Right lobe of liver (tissue), 6 donors: ENCODE measurements around the gene MAP3K5. TPM values are rescaled to one million over a fixed set of nuclear protein-coding genes. Genes with fewer than 3 reads are reported as not detected.

Source experiments
- ATAC-seq, 4 donors: fragments of 200-7000 bp; cut with Tn5 transposase; one replicate each; pipeline ENCODE4 v1.9.1; 2020; ENCODE audit warnings: mild to moderate bottlenecking in 4 of 4, moderate library complexity in 4 of 4
- DNase-seq, 3 donors: peaks; one replicate each; pipeline ENCODE4 v3.0.0-alpha.2; 2020
- H3K27ac ChIP-seq, 3 donors: fragments of 200-600 bp; one replicate each; pipeline ENCODE4 v1.8.0; 2022
- H3K27me3 ChIP-seq, 2 donors: fragments of 200-600 bp; one replicate each; pipeline ENCODE4 v1.8.0; 2022
- H3K36me3 ChIP-seq, 4 donors: fragments of 200-600 bp; sonication (generic) in 1 of 4; one replicate each; pipeline versions ENCODE4 v1.5.1 to v1.8.0; 2017 to 2022; ENCODE audit warnings: control low read depth in 1 of 4
- H3K4me1 ChIP-seq, 4 donors: fragments of 200-600 bp; sonication (generic) in 1 of 4; one replicate each; pipeline versions ENCODE4 v1.5.1 to v1.8.0; 2017 to 2022; ENCODE audit warnings: control low read depth in 1 of 4
- H3K4me3 ChIP-seq, 3 donors: fragments of 200-600 bp; one replicate each; pipeline ENCODE4 v1.8.0; 2022
- H3K9me3 ChIP-seq, 4 donors: fragments of 200-600 bp; sonication (generic) in 1 of 4; one replicate each; pipeline versions ENCODE4 v1.5.1 to v1.8.0; 2017 to 2022; ENCODE audit warnings: control low read depth in 1 of 4
- CTCF ChIP-seq, 4 donors: fragments of 200-600 bp in 3 of 4; fragments of 450-650 bp in 1 of 4; IDR thresholded peaks; one replicate each; pipeline versions ENCODE4 v1.5.1 to v1.8.0; 2016 to 2022; ENCODE audit warnings: antibody characterized with exemption in 4 of 4, mild to moderate bottlenecking in 2 of 4
- POLR2A ChIP-seq: fragments of 450-650 bp; IDR thresholded peaks from one replicate; pipeline ENCODE4 v1.6.1; 2017; ENCODE audit warnings: antibody characterized with exemption, mild to moderate bottlenecking
- WGBS: methylation state at CpG from one replicate; pipeline ENCODE4 v1.1.6; 2018; ENCODE audit warnings: low coverage, low lambda C conversion rate; ENCODE audit not compliant: insufficient coverage; ENCODE audit errors: missing lambda C conversion rate; 5-methylcytosine and 5-hydroxymethylcytosine counted together
- intact Hi-C, 2 donors: fragments of 100-400 bp; cut with DNase I; formaldehyde crosslinking; loops; one replicate each; pipeline versions ENCODE4 v1.11.2 to v1.14.1; 2022
- total RNA-seq, 6 experiments: library from RNA; depleted of rRNA in 2 of 6; stranded (reverse); fragments of >200 nt in 2 of 6; fragmentation: NEBNext Ultra II Directional in 3 of 6; extraction: Animal tissue kit (Norgen Biotek cat#: 25700) in 3 of 6; gene quantifications; one replicate each; pipeline versions ENCODE4 v1.1.0 to v1.2.4, GENCODE V29; 2016 to 2023
- donor health status: DM: no; HTN: yes; CAD: no.
- donor health status: DM: no; HTN: no; CAD: no.
- donor health status: DM: no; HTN: no; CAD: no.
- donor health status: DM: no; HTN: yes; CAD: no.
- donor health status: DM: no; HTN: yes; CAD: no.

Gene MAP3K5
- total RNA-seq, 6 experiments from 2014 or later, result 5.0 to 10.4 (median 6.9) TPM

DNA sequence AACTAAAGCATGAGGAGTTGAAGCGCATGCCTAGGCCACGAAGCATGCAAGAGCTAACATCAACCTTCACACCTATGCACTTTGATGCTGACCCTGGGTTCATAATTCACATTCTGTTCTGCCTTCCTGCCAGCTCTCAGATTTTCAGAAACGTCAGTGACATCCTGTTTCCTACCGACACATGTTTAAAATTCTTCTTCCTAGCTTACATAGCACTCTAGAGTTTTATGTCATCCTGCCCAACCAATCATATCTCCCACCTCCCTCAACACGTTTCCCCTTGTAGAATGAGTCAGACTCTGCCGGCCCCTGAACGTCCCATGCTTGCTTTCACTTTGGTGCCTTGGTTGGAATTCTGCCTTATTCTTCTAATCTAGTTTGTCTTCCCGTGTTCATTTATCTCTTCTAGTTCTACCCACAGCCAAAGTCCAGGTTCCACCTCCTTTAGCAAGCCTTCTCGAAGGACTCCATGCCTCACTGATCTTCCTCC lies 144.9 kb downstream of the MAP3K5 start:
- 53% methylated on average over 9 of the region's 9 CpGs for WGBS
- no peak for DNase-seq
- ATAC-seq, result peak; percentile 46 to 61 (median 59)
- intact Hi-C loops, result loop anchor here (10.0 kb wide), 1 partner anchor 147 kb away; the partner anchor contains the start of gene MAP3K5 (in 2 of the 2)
- TF ChIP-seq CTCF (IDR thresholded peaks at IDR 0.05), result no peak
- no peak for TF ChIP-seq POLR2A
- Histone ChIP-seq H3K9me3 (no peaks in the 10 kb centered on the region), H3K4me3 (no peak overlapping the region), H3K27me3 (no peaks in the 10 kb centered on the region), H3K4me1 (peaks cover 0 to 13% (median 2%) of the 10 kb centered on the region in 4 donors), H3K36me3 (no peaks in the 10 kb centered on the region), H3K27ac (no peak overlapping the region)

DNA sequence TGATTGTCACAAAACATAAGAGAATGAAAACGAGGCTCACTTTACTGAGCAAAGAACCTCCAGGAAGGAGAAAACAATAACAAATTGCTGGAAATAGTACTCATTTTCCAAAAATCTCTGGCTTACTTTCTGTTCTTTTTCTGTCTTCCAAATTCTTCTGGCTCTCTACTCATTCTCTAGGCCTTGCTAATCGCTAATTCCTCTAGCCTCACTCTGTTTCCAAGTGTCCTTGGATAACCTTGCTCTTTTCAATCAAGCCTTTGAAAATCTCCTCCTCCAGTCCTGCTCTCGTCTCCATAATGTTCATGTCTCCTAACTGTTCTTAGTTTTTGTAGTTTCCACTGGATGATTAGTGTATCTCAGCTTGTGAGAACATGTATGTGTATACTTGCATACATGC lies 145.9 kb downstream of the MAP3K5 start:
- H3K9me3 ChIP-seq, result no peaks in the 10 kb centered on the region
- ATAC-seq (no peak), DNase-seq (no peak)
- TF ChIP-seq CTCF (IDR thresholded peaks at IDR 0.05) (no peak), POLR2A (no peak)
- H3K36me3 ChIP-seq, result no peaks in the 10 kb centered on the region
- no peaks in the 10 kb centered on the region for H3K27me3 ChIP-seq
- intact Hi-C loops, result loop anchor here (10.0 kb wide), 1 partner anchor 148 kb away; the partner anchor contains the start of gene MAP3K5 (in 2 of the 2)
- peaks cover 0 to 22% (median 2%) of the 10 kb centered on the region in 4 donors for H3K4me1 ChIP-seq
- no peak overlapping the region for H3K27ac ChIP-seq
- no peak overlapping the region for H3K4me3 ChIP-seq
- 71% methylated on average over 3 of the region's 3 CpGs for WGBS

DNA sequence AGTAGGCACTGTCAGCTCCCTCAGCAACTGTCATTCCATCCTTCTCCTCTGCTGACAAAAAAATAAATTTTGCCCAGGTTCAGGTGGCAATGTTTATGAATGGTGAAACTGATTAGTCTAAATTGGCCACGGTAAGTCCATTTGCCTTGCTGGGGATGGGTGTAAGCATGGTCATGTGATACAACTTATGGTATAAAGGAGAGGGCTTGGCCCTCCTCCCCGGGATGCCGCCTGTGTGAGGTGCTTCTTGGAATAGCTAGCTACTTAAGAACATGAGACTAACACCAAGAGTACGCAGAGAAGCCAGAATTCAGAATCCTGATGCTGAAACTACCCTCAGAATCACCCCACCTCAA lies 147.7 kb downstream of the MAP3K5 start:
- no peak for DNase-seq
- H3K4me1 ChIP-seq, result peaks cover 0 to 23% (median 2%) of the 10 kb centered on the region in 4 donors
- TF ChIP-seq CTCF (IDR thresholded peaks at IDR 0.05) (no peak), POLR2A (no peak)
- no peak overlapping the region for H3K4me3 ChIP-seq
- H3K36me3 ChIP-seq, result no peaks in the 10 kb centered on the region
- WGBS, result 85% methylated on average over 4 of the region's 4 CpGs
- no peaks in the 10 kb centered on the region for H3K9me3 ChIP-seq
- intact Hi-C loops, result loop anchor here (10.0 kb wide), 1 partner anchor 150 kb away; the partner anchor contains the start of gene MAP3K5 (in 2 of the 2)
- H3K27ac ChIP-seq, result no peak overlapping the region
- no peaks in the 10 kb centered on the region for H3K27me3 ChIP-seq
- ATAC-seq, result no peak

GRCh38 chr6:136643850-136644596 lies 148.3 kb downstream of the MAP3K5 start:
- TF ChIP-seq CTCF (IDR thresholded peaks at IDR 0.05) (peak; percentile 79 to 95 (median 91)), POLR2A (no peak)
- DNase-seq (peak; percentile 86 to 91 (median 90)), ATAC-seq (peak; percentile 95 to 98 (median 96))
- H3K9me3 ChIP-seq, result no peaks in the 10 kb centered on the region
- WGBS, result 0% methylated on average over 5 of the region's 5 CpGs
- H3K4me1 ChIP-seq, result peaks cover 0 to 23% (median 2%) of the 10 kb centered on the region in 4 donors
- intact Hi-C loops, result loop anchor here (10.0 kb wide), 1 partner anchor 151 kb away; the partner anchor contains the start of gene MAP3K5 (in 2 of the 2)
- no peaks in the 10 kb centered on the region for H3K36me3 ChIP-seq
- H3K4me3 ChIP-seq, result no peak overlapping the region
- no peaks in the 10 kb centered on the region for H3K27me3 ChIP-seq
- H3K27ac ChIP-seq, result no peak overlapping the region
